Kasumi-1 (cell line): ENCODE results near the gene ADGRG4.
"Not testable (repeated sequence)": the region's sequence is repeated elsewhere in the genome, so short reads cannot be mapped to it uniquely, and the experiment has no call there.

ENCODE experiments used
- DNase-seq, 2 experiments: peaks; one replicate each; lab custom pipeline; 2025; lab: John Stamatoyannopoulos, UW

The ADGRG4 gene

GRCh38 chrX:136300721-136301120 lies at the start of gene ADGRG4:
Gene ADGRG4 (plus strand): TSS chrX:136300963. CDS start chrX:136308778, 7,815 bp downstream.
- not testable (repeated sequence) for DNase-seq

GRCh38 chrX:136251041-136251991 lies 49.4 kb upstream of the ADGRG4 start, which contains the start of gene MAP7D3:
Gene MAP7D3 (minus strand): TSS chrX:136251400. CDS start chrX:136251358, 42 bp downstream.
- peak; percentile 20 to 38 for DNase-seq

- DNase-seq = no peak
Observed at GRCh38 chrX:136255541-136255940, 45.2 kb upstream of the ADGRG4 start.

GRCh38 chrX:136256026-136256425 lies 44.7 kb upstream of the ADGRG4 start:
- DNase-seq = no peak

GRCh38 chrX:136258951-136259350 lies 41.8 kb upstream of the ADGRG4 start:
- DNase-seq = no peak

GRCh38 chrX:136259543-136259942 lies 41.2 kb upstream of the ADGRG4 start:
- peak in 1 of 2 experiments; percentile 1 for DNase-seq

GRCh38 chrX:136260776-136261175 lies 40.0 kb upstream of the ADGRG4 start:
- DNase-seq = no peak

GRCh38 chrX:136261321-136261720 lies 39.4 kb upstream of the ADGRG4 start:
- no peak for DNase-seq

GRCh38 chrX:136262243-136262642 lies 38.5 kb upstream of the ADGRG4 start:
- DNase-seq = no peak

- DNase-seq = no peak
Observed at GRCh38 chrX:136262812-136263315, 37.9 kb upstream of the ADGRG4 start.

GRCh38 chrX:136266828-136267227 lies 33.9 kb upstream of the ADGRG4 start:
- DNase-seq = no peak

GRCh38 chrX:136268051-136269048 lies 32.4 kb upstream of the ADGRG4 start:
- peak; percentile 35 to 46 for DNase-seq

- no peak for DNase-seq
Observed at GRCh38 chrX:136269921-136270320, 30.8 kb upstream of the ADGRG4 start.

- peak; percentile 86 to 90 for DNase-seq
Observed at GRCh38 chrX:136271300-136271699, 29.5 kb upstream of the ADGRG4 start.

GRCh38 chrX:136272325-136272724 lies 28.4 kb upstream of the ADGRG4 start:
- peak; percentile 6 to 19 for DNase-seq

GRCh38 chrX:136273986-136274385 lies 26.8 kb upstream of the ADGRG4 start:
- no peak for DNase-seq

- no peak for DNase-seq
Observed at GRCh38 chrX:136275553-136275952, 25.2 kb upstream of the ADGRG4 start.

GRCh38 chrX:136286375-136286774 lies 14.4 kb upstream of the ADGRG4 start:
- not testable (repeated sequence) for DNase-seq

- no peak for DNase-seq
Observed at GRCh38 chrX:136291824-136292223, 8.9 kb upstream of the ADGRG4 start.

GRCh38 chrX:136292656-136293055 lies 8.1 kb upstream of the ADGRG4 start:
- DNase-seq = no peak

GRCh38 chrX:136295380-136295779 lies 5.4 kb upstream of the ADGRG4 start:
- no peak for DNase-seq

GRCh38 chrX:136303041-136303440 lies 2.3 kb downstream of the ADGRG4 start:
- no peak for DNase-seq
